LoVo (cell line): Measurements from ENCODE around the gene HDAC4.

Experiments
- DNase-seq: peaks from one replicate; pipeline ENCODE4 v3.0.0-alpha.2; 2016; ENCODE audit warnings: low spot score

Gene HDAC4

GRCh38 chr2:239119346-239120126 lies 281.3 kb downstream of the HDAC4 start:
- no peak for DNase-seq

GRCh38 chr2:239118675-239119211 lies 282.1 kb downstream of the HDAC4 start:
- DNase-seq = no peak

DNA sequence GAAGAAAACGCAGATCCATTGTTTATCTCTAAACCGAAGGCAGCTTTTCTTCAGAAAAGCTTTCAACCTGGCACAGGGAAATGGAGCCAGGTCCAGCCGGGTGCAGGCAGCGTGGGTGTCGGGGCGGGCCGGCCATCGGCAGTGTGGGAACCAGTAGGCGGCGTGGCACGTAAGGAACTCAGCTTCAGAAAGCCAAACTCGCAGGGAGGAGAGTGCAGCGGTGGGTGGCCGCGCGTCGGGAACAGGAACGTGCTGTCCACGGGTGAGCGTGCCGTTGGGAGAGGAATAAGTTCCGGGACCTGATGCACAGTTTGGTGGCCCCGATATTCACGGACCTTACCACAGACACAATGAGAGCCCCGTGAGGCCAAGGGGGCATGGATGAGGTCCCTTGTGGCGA lies 282.6 kb downstream of the HDAC4 start:
- no peak for DNase-seq

DNA sequence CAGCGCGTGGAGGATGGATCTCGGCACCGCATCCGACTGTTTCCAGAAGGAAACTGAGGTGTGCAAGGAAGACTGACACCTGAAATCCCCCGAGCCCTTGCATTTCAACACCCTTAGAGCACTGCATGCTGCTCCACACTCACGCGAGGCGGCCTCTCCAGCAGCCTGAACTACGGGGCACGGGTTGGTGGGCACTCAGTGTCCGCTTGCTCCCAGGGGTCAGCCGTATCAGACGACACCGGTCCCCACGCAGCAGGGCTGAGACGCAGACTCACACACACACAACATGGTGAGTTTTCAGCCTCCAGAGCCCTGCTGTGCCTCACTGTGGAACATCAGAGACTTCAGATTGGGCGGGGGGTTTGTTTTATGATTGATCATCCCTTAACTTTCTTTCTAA lies 283.0 kb downstream of the HDAC4 start:
- no peak for DNase-seq

DNA sequence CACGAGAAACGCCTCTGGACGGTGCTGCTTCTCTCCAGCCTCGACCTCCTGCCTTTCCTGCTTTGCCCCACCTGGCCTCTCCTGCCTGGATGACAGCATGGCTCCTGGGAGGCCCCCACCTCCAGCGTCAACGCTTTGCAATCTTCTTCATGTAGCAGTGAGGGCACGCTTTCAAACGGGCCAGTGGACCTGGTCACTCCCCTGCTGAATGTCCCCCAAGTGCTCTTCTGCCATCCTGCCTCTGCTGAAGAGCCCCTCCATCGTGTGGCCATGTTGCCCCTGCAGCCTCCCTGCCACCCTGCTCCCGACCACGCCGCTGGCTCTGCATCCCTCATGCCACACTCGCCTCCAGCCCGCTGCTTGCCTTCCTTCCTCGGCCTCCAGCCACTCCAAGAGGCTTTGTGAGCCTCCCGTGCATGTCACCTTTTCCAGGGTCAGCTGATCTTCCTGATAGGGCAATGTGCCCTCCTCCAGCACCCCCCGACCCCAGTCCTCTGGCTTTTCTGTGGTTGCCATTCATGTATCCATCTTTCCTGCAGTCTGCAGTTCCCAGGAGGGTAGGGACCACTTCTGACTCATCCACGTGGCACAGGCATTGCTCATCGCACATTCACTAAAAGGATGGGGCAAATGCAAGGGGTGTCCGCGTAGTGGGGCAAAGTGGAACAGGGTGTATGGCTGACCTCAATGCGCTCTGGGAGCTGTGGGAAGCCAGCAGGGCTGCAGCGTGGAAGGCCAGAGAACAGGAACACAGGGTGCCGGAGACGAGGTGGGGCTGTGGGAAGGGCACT lies 284.2 kb downstream of the HDAC4 start:
- DNase-seq = no peak

GRCh38 chr2:239115616-239116015 lies 285.2 kb downstream of the HDAC4 start:
- no peak for DNase-seq

DNA sequence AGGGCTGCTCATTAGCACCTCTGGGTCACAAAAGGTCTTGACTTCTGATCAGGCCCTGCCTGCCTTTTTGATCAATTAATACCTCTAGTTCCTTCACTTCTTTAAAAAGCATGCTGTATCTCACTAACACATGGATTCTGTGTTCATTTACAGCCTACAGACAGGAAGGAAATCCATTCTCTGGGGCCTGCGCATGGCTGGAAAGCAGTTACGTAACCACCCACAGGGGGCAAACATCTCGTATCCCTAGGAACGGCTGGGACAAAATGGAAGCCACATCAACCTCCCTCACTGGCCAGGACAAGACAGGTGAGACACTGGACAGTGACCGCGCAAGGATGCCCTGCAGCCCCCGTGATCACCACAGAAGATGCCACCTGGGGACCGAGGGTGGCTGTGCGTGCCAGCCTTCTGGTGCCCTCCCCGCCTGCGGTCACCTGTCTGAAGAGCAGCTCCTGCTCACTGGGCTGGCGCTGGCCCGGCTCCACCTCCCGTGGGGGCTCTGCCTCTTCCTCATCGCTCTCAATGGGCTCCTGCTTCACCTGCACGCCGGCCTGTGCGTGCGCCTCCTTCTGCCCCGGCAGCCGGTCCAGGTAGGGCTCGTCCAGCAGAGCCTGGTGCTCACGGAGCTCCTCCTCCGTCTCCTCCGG lies 286.1 kb downstream of the HDAC4 start:
- DNase-seq = no peak

DNA sequence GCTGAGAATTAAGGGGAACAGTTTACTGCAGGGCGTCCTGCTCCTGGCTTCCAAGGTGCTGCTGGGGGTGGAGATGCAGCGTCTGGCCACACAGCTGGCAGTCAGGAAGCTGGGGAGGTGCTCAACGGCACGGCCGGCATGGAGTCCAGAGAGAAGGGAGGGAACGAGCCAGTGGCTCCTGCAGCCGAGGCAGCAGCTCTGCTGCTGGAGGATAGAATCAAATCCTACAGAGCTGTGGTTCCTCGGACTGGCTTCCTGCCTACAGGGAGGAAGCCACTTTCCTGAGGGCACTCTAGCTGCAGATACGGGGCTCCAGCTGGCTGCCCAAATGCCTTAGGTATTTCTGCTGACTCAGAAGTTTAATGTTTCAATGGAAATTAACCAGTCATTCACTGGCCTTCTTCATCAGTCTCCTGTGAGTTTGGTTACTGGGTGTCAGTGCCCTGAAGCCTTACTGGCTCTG lies 286.7 kb downstream of the HDAC4 start:
- DNase-seq = no peak

GRCh38 chr2:239113615-239114014 lies 287.2 kb downstream of the HDAC4 start:
- no peak for DNase-seq

DNA sequence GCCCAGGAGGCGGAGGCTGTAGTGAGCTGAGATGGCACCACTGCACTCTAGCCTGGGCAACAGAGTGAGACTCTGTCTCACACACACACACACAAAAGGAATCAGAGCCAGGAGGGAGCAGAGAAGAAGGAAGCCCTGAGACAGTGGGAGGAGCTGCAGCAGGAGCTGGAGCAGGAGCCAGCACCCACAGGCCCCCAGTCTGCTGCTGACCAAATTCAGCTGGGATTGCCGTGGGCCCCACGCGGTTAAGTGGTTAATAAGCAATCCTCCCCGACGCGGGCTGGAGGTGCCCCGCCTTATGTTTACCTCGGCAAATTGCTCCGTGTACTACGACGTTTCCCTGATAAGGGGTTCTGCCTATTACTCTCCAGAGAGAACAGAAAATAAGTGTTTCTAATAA lies 287.6 kb downstream of the HDAC4 start:
- no peak for DNase-seq

GRCh38 chr2:239112127-239112774 lies 288.6 kb downstream of the HDAC4 start:
- no peak for DNase-seq

DNA sequence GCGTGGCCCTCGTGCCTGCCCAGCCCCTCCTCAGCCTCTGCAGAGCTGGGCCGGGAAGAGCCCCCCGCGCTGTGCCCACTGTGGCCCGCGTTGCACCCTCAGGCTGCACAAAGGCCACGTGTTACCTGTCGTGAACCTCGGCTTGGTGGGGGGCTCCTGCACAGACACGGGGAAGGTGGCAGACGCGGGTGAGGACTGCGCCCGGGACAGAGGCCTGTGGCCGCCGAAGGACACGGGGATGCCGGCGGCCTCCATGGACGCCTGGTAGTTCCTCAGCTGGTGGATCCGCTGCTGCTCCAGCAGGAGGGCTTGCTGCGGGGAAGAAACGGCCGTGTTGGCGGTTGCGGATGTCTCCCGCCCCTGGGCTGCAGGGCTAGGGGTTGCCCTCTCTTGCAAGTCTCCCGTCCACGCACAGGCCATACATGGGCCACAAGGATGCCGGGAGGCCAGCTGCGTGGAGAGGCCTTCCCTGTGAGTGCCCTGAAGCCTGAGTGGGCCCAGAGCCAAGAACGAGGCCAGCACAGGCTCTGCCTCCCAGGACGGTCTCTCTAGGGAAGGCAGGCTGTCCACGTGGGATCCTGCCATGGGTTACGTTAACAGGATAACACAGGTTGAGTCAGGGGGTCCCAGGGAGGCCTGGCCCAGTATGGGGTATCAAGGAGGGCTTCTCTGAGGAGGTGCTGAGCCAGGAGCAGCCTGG lies 289.3 kb downstream of the HDAC4 start:
- no peak for DNase-seq

DNA sequence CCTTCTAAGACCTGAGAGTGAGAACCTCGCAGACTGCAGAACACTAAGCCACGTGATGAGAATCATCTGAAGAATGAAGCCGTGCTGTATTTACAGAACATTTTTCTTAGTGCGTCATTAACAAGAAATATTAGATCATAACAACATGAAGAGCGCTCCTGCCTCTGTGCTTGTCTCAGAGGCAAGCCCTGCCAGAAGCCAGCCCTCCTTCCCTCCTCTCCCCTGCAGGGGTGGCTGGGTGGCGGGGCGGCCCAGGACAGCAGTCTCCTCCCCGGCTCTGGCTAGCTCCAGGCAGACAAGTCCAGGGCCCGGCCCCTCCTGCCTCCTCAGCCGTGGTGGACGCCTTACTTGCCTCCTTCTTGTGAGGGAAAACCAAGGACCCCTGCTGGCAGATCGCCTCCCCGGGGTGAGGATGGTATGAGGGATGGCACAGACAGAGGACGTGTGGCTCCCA lies 290.2 kb downstream of the HDAC4 start:
- no peak for DNase-seq

- no peak for DNase-seq
These were observed 290.8 kb downstream of the HDAC4 start for GRCh38 chr2:239109928-239110545.

- no peak for DNase-seq
These were observed 291.5 kb downstream of the HDAC4 start for GRCh38 chr2:239109041-239109927.

- no peak for DNase-seq
These were observed 292.4 kb downstream of the HDAC4 start for GRCh38 chr2:239108459-239108858.

- DNase-seq = no peak
These were observed 292.9 kb downstream of the HDAC4 start for GRCh38 chr2:239107936-239108335.

- DNase-seq = no peak
These were observed 293.9 kb downstream of the HDAC4 start for GRCh38 chr2:239106966-239107365.

- DNase-seq = no peak
These were observed 294.4 kb downstream of the HDAC4 start for GRCh38 chr2:239106314-239106908.
